Sigmoid colon (tissue), 4 donors: ENCODE measurements around the gene IGSF9B.

ENCODE experiments used
- CTCF ChIP-seq, 4 experiments: fragments of 450-650 bp in 3 of 4; fragments of 200-600 bp in 1 of 4; IDR thresholded peaks; one replicate each; pipeline ENCODE4 v1.5.1; 2016 to 2019; ENCODE audit warnings: antibody characterized with exemption in 4 of 4, mild to moderate bottlenecking in 3 of 4, moderate library complexity in 2 of 4
- EP300 ChIP-seq, 4 donors: sonication (generic); formaldehyde crosslinking; IDR thresholded peaks; one replicate each; pipeline ENCODE4 v1.6.1; 2017; ENCODE audit warnings: antibody characterized with exemption in 4 of 4
- POLR2A ChIP-seq, 2 donors: fragments of 450-650 bp; IDR thresholded peaks; one replicate each; pipeline ENCODE4 v1.6.1; 2016; ENCODE audit warnings: antibody characterized with exemption in 2 of 2, mild to moderate bottlenecking in 2 of 2, moderate library complexity in 2 of 2
- POLR2AphosphoS5 ChIP-seq, 4 donors: sonication (generic); formaldehyde crosslinking; IDR thresholded peaks; one replicate each; pipeline ENCODE4 v1.6.1; 2017; ENCODE audit warnings: antibody characterized with exemption in 4 of 4

- no peak for TF ChIP-seq CTCF (IDR thresholded peaks at IDR 0.05)
- TF ChIP-seq POLR2A (IDR thresholded peaks at IDR 0.05) = no peak
- no peak for TF ChIP-seq EP300 (IDR thresholded peaks at IDR 0.05)
- no peak for TF ChIP-seq POLR2AphosphoS5 (IDR thresholded peaks at IDR 0.05)
Observed at GRCh38 chr11:133941546-133941945, 15.2 kb downstream of the IGSF9B start.
